HG03060 (cell line): ENCODE measurements around the gene PDGFA.

ENCODE experiments used
- ATAC-seq: cut with Tn5 transposase; IDR thresholded peaks from one replicate; pipeline ENCODE4 v1.9.1; 2021; ENCODE audit warnings: low read depth, moderate number of reproducible peaks; ENCODE audit not compliant: unreplicated experiment

Gene PDGFA

GRCh38 chr7:464454-465401 lies 54.9 kb downstream of the PDGFA start:
- ATAC-seq: no peak

- ATAC-seq: no peak
Measured at GRCh38 chr7:463817-464453, 55.7 kb downstream of the PDGFA start.

GRCh38 chr7:463362-463781 lies 56.3 kb downstream of the PDGFA start:
- ATAC-seq: no peak

GRCh38 chr7:462173-463103 lies 57.2 kb downstream of the PDGFA start:
- ATAC-seq: no peak

DNA sequence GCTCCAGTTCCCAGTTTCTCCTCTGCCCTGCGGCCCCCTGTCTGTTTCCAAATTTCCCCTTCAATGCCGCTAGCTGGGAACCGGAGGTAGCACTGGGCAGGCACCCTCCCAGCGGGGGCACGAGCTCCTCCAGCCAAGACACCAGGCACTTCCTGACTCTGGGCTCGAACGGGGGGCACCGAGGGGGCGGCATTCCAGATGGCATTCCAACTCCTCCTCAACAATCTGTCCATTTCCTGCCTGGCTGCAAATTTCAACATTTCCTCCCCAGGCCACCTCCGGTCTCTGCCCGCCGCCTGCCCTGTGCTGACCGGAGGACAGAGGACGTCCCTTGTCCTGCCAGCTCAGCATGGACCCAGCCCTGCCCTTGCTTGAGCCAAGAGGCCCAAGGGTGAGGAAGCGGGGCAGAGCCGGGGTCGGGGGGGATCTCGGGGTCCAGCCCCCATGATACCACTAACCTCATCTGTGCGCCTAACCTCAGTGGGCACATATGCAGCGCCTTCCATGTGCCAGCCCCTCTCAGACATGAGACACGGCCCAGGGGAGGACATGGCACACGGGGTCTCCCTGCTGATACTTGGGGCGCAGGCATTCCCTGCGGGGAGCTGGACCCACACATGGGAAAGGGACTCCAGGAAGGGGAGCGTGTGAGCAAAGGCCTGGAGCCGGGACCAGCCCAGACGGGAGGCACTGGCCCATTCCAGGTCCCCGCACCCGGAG lies 58.0 kb downstream of the PDGFA start:
- no peak for ATAC-seq

GRCh38 chr7:461117-461452 lies 58.6 kb downstream of the PDGFA start:
- no peak for ATAC-seq

GRCh38 chr7:460374-461116 lies 59.1 kb downstream of the PDGFA start:
- ATAC-seq: no peak

GRCh38 chr7:459584-460373 lies 59.9 kb downstream of the PDGFA start:
- no peak for ATAC-seq

- no peak for ATAC-seq
Measured at GRCh38 chr7:458511-459245, 61.0 kb downstream of the PDGFA start.

GRCh38 chr7:457814-458510 lies 61.7 kb downstream of the PDGFA start:
- no peak for ATAC-seq

- no peak for ATAC-seq
Measured at GRCh38 chr7:455110-455928, 64.3 kb downstream of the PDGFA start.

DNA sequence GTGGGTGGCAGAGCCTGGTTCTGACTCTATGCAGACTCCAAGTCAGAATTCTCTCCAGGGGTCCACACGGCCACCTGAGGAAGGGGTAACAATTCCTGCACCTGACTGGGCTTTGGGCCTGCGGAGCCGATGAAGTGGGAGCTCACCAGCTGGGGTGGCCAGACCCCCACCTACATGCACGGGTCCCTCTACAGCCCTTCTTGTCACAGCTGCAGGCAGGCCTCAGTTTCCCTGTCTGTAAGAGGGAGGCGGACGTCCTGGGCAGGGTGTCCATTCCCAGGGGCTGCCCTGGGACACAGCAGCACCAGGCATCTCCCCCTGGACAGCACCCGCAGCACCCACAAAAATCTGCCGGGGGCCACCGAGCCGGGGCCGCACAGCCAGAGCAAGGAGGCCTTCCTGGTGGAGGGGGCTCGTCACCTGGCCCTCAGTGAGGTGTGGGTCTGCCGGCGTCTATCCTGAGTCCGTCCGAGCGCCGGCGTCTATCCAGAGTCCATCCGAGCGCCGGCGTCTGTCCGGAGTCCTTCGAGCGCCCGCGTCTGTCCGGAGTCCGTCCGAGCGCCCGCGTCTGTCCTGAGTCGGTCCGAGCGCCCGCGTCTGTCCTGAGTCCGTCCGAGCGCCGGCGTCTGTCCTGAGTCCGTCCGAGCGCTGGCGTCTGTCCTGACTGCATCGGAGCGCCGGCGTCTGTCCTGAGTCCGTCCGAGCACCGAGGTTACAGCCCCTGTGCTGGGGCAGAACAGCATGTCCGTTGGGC lies 65.1 kb downstream of the PDGFA start:
- no peak for ATAC-seq

GRCh38 chr7:453597-454306 lies 65.9 kb downstream of the PDGFA start:
- ATAC-seq: no peak

DNA sequence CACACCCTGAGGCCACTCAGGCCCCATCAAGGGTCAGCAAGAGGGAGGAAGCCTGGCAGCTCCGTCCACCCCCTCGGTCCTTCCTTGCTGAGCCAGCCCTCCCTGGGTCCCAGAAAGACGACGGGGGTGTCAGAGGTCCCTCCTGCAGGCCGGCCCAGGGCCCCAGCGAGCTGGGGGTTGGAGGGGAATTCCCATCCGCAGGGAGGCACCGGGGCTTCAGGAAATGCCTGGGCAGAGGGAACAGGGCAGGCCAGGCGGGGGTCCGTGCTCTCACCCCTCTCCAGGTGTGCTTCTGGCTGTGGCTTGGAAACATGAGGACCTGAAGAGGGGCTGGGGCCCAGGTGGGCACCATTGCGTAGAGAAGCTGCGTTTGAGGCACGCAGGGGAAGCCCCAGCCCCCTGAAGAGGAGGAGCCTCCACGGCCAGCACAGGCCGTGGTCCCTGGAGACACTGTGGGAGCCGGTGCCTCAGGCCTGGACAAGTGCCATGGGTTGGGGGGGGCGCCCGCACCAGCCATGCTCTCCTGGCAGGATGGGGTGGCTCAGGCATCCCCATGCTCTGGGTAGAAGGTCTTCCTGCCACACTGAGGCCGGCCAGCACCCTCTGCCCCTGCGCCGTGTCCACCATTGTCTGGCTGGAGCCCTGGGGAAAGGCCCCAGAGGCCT lies 66.7 kb downstream of the PDGFA start:
- ATAC-seq: no peak

- no peak for ATAC-seq
Measured at GRCh38 chr7:452226-452751, 67.4 kb downstream of the PDGFA start.
